NCI-H1417 (cell line): Measurements from ENCODE around the gene TSR2.
"Not testable (repeated sequence)": the region's sequence is repeated elsewhere in the genome, so short reads cannot be mapped to it uniquely, and the experiment has no call there.

Experiments used
- DNase-seq, 3 experiments: peaks; one replicate each; lab custom pipeline; 2025; lab: John Stamatoyannopoulos, UW

The TSR2 gene

GRCh38 chrX:54473993-54474859, 34.0 kb downstream of the TSR2 start:
- no peak for DNase-seq

GRCh38 chrX:54479136-54480111, 39.2 kb downstream of the TSR2 start:
- peak in 1 of 3 experiments; percentile 46 for DNase-seq

- DNase-seq: no peak
Observed at GRCh38 chrX:54482839-54483593, 42.8 kb downstream of the TSR2 start.

- no peak for DNase-seq
Observed at GRCh38 chrX:54483946-54484345, 43.7 kb downstream of the TSR2 start.

- DNase-seq: no peak
Observed at GRCh38 chrX:54484666-54485065, 44.5 kb downstream of the TSR2 start.

GRCh38 chrX:54489819-54490218, 49.6 kb downstream of the TSR2 start:
- not testable (repeated sequence) for DNase-seq

- no peak for DNase-seq
Observed at GRCh38 chrX:54492340-54492739, 52.1 kb downstream of the TSR2 start.

GRCh38 chrX:54494166-54494988, 54.2 kb downstream of the TSR2 start:
- DNase-seq: no peak
